Esophagus squamous epithelium (tissue), 4 donors: ENCODE measurements around the gene PALD1.

Experiments used
- POLR2A ChIP-seq, 4 donors: fragments of 450-650 bp; IDR thresholded peaks; one replicate each; pipeline ENCODE4 v1.6.1; 2017; ENCODE audit warnings: antibody characterized with exemption in 4 of 4, mild to moderate bottlenecking in 4 of 4, moderate library complexity in 3 of 4
- TF ChIP-seq, protein P1 (sequence below), 6 experiments: fragments of 450-650 bp in 4 of 6; fragments of 200-600 bp in 2 of 6; sonication (generic) in 2 of 6; IDR thresholded peaks; one replicate each; pipeline ENCODE4 v1.5.1; 2016 to 2019; ENCODE audit warnings: antibody characterized with exemption in 6 of 6, mild to moderate bottlenecking in 4 of 6, moderate library complexity in 4 of 6

DNA sequence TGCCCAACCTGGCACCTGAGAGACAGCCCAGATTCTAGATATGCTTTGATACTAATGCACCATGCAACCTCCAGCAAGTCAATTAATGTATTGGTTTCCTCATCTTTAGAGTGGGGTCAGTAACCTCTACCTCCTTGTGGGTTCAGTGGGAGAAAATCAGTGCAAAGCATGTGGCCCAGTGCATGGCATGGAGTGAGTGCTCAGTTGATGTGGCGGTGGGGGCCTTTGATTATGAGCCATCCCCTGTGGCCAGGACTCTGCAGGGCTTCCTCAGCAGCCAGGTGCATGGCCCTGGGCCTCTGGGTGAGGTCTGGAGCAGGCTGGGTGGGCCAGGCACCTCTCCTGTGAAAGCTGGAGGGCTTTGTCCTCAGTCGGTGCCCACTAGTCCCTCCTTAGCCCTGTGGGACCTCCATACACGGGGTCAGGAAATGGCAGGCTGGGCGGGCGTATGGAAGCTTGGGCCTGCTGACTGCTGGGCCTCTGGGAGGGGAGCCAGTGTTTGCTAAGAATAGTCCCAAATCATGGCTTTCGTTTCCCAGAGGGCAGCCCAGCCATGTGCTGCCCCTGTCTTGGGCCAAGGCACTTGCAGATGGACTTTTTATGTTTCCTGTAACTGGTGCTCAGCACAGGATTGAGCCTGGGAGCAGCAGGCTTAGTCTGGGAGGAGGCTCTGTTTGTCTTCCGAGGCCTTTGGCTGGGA is 3.4 kb downstream of the PALD1 start:
- TF ChIP-seq, protein P1, sequence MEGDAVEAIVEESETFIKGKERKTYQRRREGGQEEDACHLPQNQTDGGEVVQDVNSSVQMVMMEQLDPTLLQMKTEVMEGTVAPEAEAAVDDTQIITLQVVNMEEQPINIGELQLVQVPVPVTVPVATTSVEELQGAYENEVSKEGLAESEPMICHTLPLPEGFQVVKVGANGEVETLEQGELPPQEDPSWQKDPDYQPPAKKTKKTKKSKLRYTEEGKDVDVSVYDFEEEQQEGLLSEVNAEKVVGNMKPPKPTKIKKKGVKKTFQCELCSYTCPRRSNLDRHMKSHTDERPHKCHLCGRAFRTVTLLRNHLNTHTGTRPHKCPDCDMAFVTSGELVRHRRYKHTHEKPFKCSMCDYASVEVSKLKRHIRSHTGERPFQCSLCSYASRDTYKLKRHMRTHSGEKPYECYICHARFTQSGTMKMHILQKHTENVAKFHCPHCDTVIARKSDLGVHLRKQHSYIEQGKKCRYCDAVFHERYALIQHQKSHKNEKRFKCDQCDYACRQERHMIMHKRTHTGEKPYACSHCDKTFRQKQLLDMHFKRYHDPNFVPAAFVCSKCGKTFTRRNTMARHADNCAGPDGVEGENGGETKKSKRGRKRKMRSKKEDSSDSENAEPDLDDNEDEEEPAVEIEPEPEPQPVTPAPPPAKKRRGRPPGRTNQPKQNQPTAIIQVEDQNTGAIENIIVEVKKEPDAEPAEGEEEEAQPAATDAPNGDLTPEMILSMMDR (IDR thresholded peaks at IDR 0.05) = no peak
- no peak for TF ChIP-seq POLR2A (IDR thresholded peaks at IDR 0.05)
